ENCODE results near the gene IRF1.

The IRF1 gene

GRCh38 chr5:132465059-132465707, 25.4 kb downstream of the IRF1 start:
- in situ Hi-C loops (cut with MboI; ENCODE audit: low sequenced_read_pairs), result no loop called here

GRCh38 chr5:132464156-132464939, 26.2 kb downstream of the IRF1 start:
- in situ Hi-C loops (cut with MboI; ENCODE audit: low sequenced_read_pairs), result no loop called here

- in situ Hi-C loops (cut with MboI; ENCODE audit: low sequenced_read_pairs), result no loop called here
Observed at GRCh38 chr5:132463811-132464155, 26.8 kb downstream of the IRF1 start.

GRCh38 chr5:132462856-132463745, 27.5 kb downstream of the IRF1 start:
- in situ Hi-C loops (cut with MboI; ENCODE audit: low sequenced_read_pairs), result no loop called here

- in situ Hi-C loops (cut with MboI; ENCODE audit: low sequenced_read_pairs), result no loop called here
Observed at GRCh38 chr5:132462333-132462732, 28.2 kb downstream of the IRF1 start.

- in situ Hi-C loops (cut with MboI; ENCODE audit: low sequenced_read_pairs), result no loop called here
Observed at GRCh38 chr5:132461569-132462070, 29.0 kb downstream of the IRF1 start.

GRCh38 chr5:132460846-132461568, 29.6 kb downstream of the IRF1 start:
- in situ Hi-C loops (cut with MboI; ENCODE audit: low sequenced_read_pairs), result no loop called here

- in situ Hi-C loops (cut with MboI; ENCODE audit: low sequenced_read_pairs), result no loop called here
Observed at GRCh38 chr5:132459983-132460838, 30.4 kb downstream of the IRF1 start.

GRCh38 chr5:132459031-132459982, 31.3 kb downstream of the IRF1 start:
- in situ Hi-C loops (cut with MboI; ENCODE audit: low sequenced_read_pairs), result no loop called here

- in situ Hi-C loops (cut with MboI; ENCODE audit: low sequenced_read_pairs), result no loop called here
Observed at GRCh38 chr5:132458651-132459030, 31.9 kb downstream of the IRF1 start.

GRCh38 chr5:132458226-132458560, 32.4 kb downstream of the IRF1 start:
- in situ Hi-C loops (cut with MboI; ENCODE audit: low sequenced_read_pairs), result no loop called here

- in situ Hi-C loops (cut with MboI; ENCODE audit: low sequenced_read_pairs), result no loop called here
Observed at GRCh38 chr5:132457371-132458225, 33.0 kb downstream of the IRF1 start.

GRCh38 chr5:132456987-132457361, 33.6 kb downstream of the IRF1 start:
- in situ Hi-C loops (cut with MboI; ENCODE audit: low sequenced_read_pairs), result no loop called here

GRCh38 chr5:132456296-132456986, 34.1 kb downstream of the IRF1 start:
- in situ Hi-C loops (cut with MboI; ENCODE audit: low sequenced_read_pairs), result no loop called here

GRCh38 chr5:132455614-132456115, 34.9 kb downstream of the IRF1 start:
- in situ Hi-C loops (cut with MboI; ENCODE audit: low sequenced_read_pairs), result no loop called here

GRCh38 chr5:132454361-132454760, 36.2 kb downstream of the IRF1 start:
- in situ Hi-C loops (cut with MboI; ENCODE audit: low sequenced_read_pairs), result no loop called here

GRCh38 chr5:132451387-132451786, 39.2 kb downstream of the IRF1 start:
- in situ Hi-C loops (cut with MboI; ENCODE audit: low sequenced_read_pairs), result no loop called here
